NCI-H2196 treated with DMSO at 0.1 percent for 48 hours (cell line): ENCODE data around the gene SUMO1.

ENCODE experiments used
- DNase-seq: peaks from one replicate; lab custom pipeline; 2025; ENCODE audit not compliant: unreplicated experiment; lab: John Stamatoyannopoulos, UW

Gene SUMO1

GRCh38 chr2:202157211-202157990, 81.0 kb downstream of the SUMO1 start:
- no peak for DNase-seq
